ENCODE results near the gene HOXA9. TPM values are rescaled to one million over a fixed set of nuclear protein-coding genes. Genes with fewer than 3 reads are reported as not detected.

HOXA9 gene
- total and polyA plus RNA-seq, 3 donors from 2014 or later, result 0.25 to 1.0 (median 0.39) TPM

GRCh38 chr7:27179030-27179429 is 13.7 kb upstream of the HOXA9 start:
- H3K27me3 ChIP-seq, result no peaks in the 10 kb centered on the region
- DNase-seq, result no peak
- H3K4me3 ChIP-seq, result no peak overlapping the region

GRCh38 chr7:27178366-27178765 is 13.0 kb upstream of the HOXA9 start:
- Histone ChIP-seq H3K27ac (no peak overlapping the region), H3K9me3 (no peaks in the 10 kb centered on the region), H3K27me3 (no peaks in the 10 kb centered on the region), H3K4me3 (no peak overlapping the region), H3K36me3 (ENCODE audit: low read depth, missing control alignments) (no peaks in the 10 kb centered on the region), H3K4me1 (peaks cover 6% of the 10 kb centered on the region)
- TF ChIP-seq CTCF (IDR thresholded peaks at IDR 0.05), result no peak
- TF ChIP-seq POLR2A (IDR thresholded peaks at IDR 0.05), result no peak
- DNase-seq, result no peak
- intact Hi-C loops (cut with DNase I; ENCODE audit: low total_unique reads), result no loop called here
- WGBS, 2 donors, result 91% methylated on average over 6 of the region's 6 CpGs

More at GRCh38 chr7:27179030-27179429, 13.7 kb upstream of the HOXA9 start:
- Histone ChIP-seq H3K36me3 (ENCODE audit: low read depth, missing control alignments) (no peaks in the 10 kb centered on the region), H3K4me1 (peaks cover 10% of the 10 kb centered on the region), H3K27ac (no peak overlapping the region), H3K9me3 (no peaks in the 10 kb centered on the region)
- 41% methylated on average over 14 of the region's 14 CpGs for WGBS, 2 donors
- intact Hi-C loops (cut with DNase I; ENCODE audit: low total_unique reads), result no loop called here
- TF ChIP-seq POLR2A (IDR thresholded peaks at IDR 0.05), result no peak
- TF ChIP-seq CTCF (IDR thresholded peaks at IDR 0.05), result no peak

- H3K9me3 ChIP-seq, result no peaks in the 10 kb centered on the region
- H3K27me3 ChIP-seq, result no peaks in the 10 kb centered on the region
- intact Hi-C loops (cut with DNase I; ENCODE audit: low total_unique reads), result no loop called here
- no peak overlapping the region for H3K27ac ChIP-seq
- H3K4me3 ChIP-seq, result no peak overlapping the region
- H3K36me3 ChIP-seq (ENCODE audit: low read depth, missing control alignments), result no peaks in the 10 kb centered on the region
- DNase-seq, result no peak
- no peak for TF ChIP-seq POLR2A (IDR thresholded peaks at IDR 0.05)
- TF ChIP-seq CTCF (IDR thresholded peaks at IDR 0.05), result no peak
- peaks cover 8% of the 10 kb centered on the region for H3K4me1 ChIP-seq
- WGBS, 2 donors, result 90 to 93% methylated on average over 5 of the region's 5 CpGs
These were observed 12.5 kb upstream of the HOXA9 start for GRCh38 chr7:27177795-27178320.

GRCh38 chr7:27176962-27177794 is 11.8 kb upstream of the HOXA9 start:
- Histone ChIP-seq H3K9me3 (no peaks in the 10 kb centered on the region), H3K36me3 (ENCODE audit: low read depth, missing control alignments) (no peaks in the 10 kb centered on the region), H3K27ac (no peak overlapping the region), H3K4me3 (no peak overlapping the region), H3K4me1 (peaks cover 12% of the 10 kb centered on the region), H3K27me3 (no peaks in the 10 kb centered on the region)
- TF ChIP-seq CTCF (IDR thresholded peaks at IDR 0.05), result no peak
- TF ChIP-seq POLR2A (IDR thresholded peaks at IDR 0.05), result no peak
- DNase-seq, result no peak
- intact Hi-C loops (cut with DNase I; ENCODE audit: low total_unique reads), result no loop called here
- WGBS, 2 donors, result 87 to 90% methylated on average over 19 to 22 of the region's 22 CpGs

GRCh38 chr7:27176524-27176845 is 11.1 kb upstream of the HOXA9 start:
- TF ChIP-seq CTCF (IDR thresholded peaks at IDR 0.05) (no peak), POLR2A (IDR thresholded peaks at IDR 0.05) (no peak)
- 69 to 79% methylated on average over 3 of the region's 3 CpGs for WGBS, 2 donors
- peaks cover 12% of the 10 kb centered on the region for H3K4me1 ChIP-seq
- no peaks in the 10 kb centered on the region for H3K27me3 ChIP-seq
- intact Hi-C loops (cut with DNase I; ENCODE audit: low total_unique reads), result no loop called here
- no peak overlapping the region for H3K4me3 ChIP-seq
- H3K27ac ChIP-seq, result no peak overlapping the region
- no peaks in the 10 kb centered on the region for H3K9me3 ChIP-seq
- DNase-seq, result no peak
- H3K36me3 ChIP-seq (ENCODE audit: low read depth, missing control alignments), result no peaks in the 10 kb centered on the region

Measured in testis (tissue), 3 donors.